HG03060 (cell line): Measurements from ENCODE around the gene ADAMTSL2.

Source experiments
- ATAC-seq: cut with Tn5 transposase; IDR thresholded peaks from one replicate; pipeline ENCODE4 v1.9.1; 2021; ENCODE audit warnings: low read depth, moderate number of reproducible peaks; ENCODE audit not compliant: unreplicated experiment

ADAMTSL2 gene

GRCh38 chr9:133600739-133601138, 66.2 kb downstream of the ADAMTSL2 start:
- no peak for ATAC-seq

- no peak for ATAC-seq
Observed at GRCh38 chr9:133601746-133602145, 67.2 kb downstream of the ADAMTSL2 start.

DNA sequence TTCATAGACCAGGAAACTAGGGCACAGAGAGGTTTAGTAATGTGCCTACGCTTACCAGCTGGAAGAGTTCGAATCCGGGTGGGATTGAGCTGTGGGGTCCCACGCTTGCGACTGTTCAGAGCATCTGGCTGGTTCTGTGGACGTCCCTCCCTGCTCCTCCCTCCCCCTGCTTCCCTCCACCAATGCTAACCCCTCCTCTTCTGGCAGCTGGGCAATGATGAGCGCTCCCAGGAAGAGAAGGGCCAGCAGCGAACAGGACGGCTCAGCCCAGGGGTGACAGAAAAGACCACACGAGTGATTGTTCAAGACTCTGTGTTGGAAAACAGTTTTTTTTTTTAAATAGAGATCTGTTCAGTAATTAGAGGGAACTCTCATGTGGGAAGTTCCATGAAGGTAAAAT, 67.8 kb downstream of the ADAMTSL2 start:
- ATAC-seq = no peak

GRCh38 chr9:133603135-133603927, 68.8 kb downstream of the ADAMTSL2 start:
- no peak for ATAC-seq

DNA sequence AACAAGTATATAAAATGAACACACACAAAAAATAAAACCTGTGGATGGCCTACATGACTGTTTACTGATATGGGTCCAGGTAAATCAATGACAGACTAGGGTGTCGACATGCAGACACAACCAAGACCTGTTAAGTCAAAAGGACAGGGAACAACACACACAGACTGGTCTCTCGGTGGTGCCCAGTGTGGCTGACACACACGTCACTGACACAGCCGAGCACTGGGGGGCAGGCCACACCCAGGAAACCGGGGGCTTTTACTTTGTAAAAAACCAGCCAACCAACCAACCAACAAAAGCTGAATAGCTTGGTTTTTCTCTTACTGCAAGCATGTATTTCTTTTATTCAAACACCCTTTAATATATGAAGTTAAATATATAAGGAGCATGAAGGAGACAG, 69.7 kb downstream of the ADAMTSL2 start:
- no peak for ATAC-seq

DNA sequence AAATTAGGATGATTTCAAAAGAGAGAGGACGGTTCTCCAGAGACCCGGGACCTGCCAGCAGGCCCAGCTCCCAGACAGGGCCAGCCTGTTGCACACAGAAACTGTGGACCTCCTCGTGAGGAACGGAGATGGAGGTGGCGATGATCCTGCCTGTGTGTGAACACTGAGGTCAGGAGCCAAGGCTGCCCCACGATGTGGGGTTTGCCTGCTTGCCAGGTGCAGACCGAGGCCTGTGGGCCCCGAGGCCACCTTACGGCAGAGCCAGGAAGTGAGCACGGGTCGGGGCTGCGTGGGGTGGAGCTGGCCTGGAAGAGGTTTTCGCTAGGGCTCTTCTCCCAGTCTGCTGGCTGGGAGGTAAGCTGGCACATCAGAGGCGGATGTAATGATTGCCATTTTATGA, 70.4 kb downstream of the ADAMTSL2 start:
- ATAC-seq = no peak

- ATAC-seq = no peak
Observed at GRCh38 chr9:133605446-133605845, 70.9 kb downstream of the ADAMTSL2 start.

DNA sequence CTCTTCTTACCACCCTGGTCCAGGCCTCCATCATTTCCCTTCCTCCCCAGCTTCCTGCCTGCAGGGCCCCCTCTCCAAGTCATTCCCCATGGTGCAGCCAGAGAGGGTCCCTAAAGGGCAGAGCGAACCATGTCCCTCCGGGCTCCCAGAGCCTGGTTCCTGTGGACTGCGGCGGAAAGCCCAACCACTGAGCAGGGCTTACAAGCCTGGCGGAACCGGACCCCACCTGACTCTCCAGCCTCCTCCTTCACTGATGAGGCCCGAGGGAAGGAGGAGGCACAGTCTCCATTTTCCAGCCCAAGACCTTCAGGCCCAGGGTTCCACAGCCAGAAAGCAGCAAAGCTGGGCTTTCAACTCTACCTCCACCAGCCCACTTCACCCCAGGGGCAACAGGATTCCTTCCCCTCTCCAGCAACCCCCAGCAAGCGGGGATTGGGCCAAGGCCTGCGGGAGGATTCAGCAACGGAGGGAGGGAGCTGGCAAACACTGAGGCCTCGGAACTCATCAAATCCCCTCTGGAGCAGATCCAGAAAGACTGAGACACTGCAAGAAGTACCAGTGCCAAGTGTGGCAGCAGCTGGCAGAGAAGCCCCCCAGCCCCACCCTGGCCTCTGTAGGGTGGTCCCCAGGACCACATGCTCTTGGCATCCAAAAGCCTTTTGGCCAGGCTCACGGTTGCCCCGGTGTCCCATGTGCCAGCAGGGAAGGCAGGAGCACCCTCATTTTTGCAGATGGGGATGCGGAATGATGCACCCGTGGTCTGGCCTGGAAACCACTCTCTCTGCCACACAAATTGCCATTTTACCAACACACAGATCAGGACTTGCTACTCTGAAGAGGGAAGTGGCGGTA, 71.6 kb downstream of the ADAMTSL2 start:
- no peak for ATAC-seq

DNA sequence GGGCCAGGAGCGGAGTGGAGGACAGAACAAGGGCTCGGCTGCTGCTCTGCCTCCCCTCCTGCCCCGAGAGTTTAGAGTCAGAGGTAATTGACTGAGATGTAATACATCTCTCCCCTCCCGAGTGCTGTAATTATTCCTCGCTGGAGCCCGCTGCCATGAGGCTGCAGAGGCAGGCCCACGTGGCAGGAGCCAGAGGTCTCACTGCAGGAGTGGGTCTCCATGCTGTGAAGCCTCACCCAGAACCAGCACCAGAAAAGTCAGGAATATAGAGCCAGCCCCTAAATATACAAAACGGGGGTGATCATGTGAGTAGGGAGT, 72.2 kb downstream of the ADAMTSL2 start:
- no peak for ATAC-seq

DNA sequence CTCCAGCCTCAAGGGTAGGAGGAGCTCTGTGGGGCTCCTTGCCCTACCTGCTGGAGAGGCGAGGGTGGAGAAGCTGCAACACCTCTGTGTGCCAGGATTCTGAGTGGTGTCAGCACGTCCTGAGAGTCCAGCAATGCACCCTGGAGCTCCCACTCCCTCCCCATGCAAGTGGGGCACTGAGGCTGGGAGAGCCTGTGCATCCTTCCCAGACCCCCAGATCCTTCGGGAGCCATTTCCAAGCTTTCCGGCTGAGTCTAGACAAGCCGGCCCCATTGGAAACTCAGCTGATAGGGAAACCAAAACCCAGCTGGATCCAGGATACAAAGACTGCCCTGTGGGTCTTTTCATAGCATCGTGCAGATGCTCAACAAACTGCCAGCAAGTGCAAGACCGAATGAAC, 72.9 kb downstream of the ADAMTSL2 start:
- ATAC-seq = no peak

DNA sequence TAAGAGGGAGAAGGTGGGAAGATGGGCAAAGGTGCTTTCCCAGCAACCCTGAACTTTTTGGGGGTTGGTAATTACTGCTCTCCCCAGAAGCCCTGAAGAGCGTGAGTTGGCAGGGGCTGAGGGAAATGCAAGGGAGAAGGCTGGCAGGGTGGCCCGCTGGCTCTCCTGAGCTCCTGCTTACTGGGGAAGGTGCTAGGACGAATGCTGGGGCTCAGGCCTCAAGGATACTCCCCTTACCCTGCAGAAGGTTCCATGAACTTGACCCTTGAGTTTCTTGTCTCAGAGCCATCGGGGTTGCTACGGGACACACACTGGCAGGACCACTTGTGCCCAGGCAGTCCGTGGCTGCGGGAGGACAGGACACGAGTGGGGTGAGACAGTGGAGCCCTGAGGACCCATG, 73.5 kb downstream of the ADAMTSL2 start:
- ATAC-seq = no peak

GRCh38 chr9:133608382-133608781, 73.9 kb downstream of the ADAMTSL2 start:
- ATAC-seq = no peak

DNA sequence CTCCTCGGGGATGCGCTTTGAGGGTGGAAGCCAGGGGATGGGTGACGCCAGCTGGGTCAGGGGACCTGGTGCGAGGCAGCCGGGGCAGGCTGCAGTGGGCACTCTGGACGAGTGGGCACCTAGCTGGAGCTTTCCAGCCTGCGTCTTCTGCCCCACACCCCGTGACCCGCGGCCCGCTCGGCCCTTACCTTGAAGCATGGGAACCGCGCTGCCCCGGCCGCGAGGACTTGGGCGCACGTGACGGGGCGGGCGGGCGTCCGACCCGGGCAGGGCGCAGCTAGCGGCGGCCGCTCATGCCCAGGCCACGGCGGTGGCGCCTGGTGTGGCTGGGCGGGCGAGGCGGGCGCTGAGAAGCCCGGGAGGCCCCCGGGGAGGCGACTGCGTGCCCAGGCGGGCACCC, 74.4 kb downstream of the ADAMTSL2 start:
- ATAC-seq = no peak

DNA sequence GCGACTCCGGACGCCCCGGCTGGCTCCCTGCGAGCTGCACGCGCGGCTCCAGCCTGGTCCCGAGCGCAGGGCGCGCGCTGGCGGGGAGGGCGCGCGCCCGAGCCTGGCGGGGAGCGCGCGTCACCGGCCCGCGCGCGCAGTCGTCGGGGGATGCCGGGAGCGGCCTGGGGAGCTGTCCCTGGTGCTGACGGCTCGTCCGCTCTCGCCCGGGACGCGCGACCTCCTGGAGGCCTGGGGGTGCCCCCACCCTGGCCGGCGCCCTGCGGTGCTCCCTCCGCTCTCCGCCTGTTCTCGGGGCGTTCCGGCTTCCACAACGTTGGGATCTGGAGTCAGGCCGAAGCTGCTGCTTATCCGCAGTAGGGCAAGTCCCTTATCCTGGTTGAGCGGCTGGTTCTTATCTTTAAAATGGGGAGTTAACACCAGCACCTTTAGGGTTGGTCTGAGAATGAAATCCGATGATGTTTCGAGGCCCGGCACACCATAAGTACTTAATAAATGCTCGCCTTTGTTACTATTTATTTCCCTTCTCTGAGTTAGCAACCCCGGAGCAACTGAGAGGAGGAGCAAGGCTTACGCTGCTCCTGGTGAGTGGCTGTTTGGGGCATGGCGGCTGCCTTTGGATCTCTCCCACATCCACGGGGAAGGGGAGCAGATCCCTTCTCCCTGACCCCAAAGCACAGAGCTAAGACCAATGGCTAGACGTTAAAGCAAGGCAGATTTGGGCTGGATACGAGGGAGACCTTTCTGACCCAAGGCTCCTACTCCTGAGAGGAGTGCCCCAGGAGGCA, 75.0 kb downstream of the ADAMTSL2 start, which contains the start of gene FAM163B:
Gene FAM163B, minus strand, starts transcription at position 79 of the 788 bp plus-strand sequence. CDS start 29,166 bp downstream, outside the sequence.
- ATAC-seq = no peak

GRCh38 chr9:133610845-133611244, 76.3 kb downstream of the ADAMTSL2 start:
- ATAC-seq = no peak

GRCh38 chr9:133612051-133612450, 77.5 kb downstream of the ADAMTSL2 start:
- no peak for ATAC-seq

DNA sequence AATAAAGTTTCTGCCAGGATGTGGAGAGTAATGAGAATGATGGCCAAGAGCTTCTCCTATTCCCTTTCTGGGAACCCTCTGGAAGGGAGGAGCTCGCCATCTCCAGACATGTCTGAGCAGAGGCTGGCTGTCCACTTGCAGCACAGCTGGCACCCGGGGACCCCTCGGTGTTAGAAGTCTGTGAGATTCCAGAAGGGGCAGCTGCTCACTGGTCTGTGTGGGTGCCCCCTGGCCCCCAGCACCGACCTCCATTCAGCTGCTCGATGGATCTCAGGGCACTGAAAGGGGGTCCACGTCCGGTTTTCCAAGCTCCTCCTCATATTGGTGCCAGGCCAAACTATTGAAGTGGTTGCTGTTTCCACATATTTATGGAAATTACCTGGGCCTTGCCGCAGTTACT, 78.3 kb downstream of the ADAMTSL2 start:
- no peak for ATAC-seq

- no peak for ATAC-seq
Observed at GRCh38 chr9:133613432-133613831, 78.9 kb downstream of the ADAMTSL2 start.

DNA sequence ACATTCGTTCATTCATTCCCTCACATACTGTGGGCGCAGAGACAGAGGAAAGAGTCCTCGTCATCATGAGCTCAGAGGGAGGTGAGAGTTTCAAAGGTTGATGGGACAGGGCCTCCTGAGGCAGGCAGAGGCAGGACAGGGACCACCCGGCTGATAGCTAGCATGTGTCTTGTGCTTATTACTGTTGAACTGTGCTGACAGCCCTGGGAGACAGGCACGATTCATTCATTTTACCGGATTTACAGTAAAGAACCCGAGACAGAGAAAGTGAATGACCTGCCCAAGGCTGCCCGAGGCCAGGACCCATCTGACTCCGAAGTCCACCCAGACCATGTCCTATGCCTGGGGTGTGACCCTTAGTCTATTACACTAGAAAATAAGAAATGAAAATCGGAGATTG, 79.6 kb downstream of the ADAMTSL2 start:
- no peak for ATAC-seq

GRCh38 chr9:133614678-133615077, 80.2 kb downstream of the ADAMTSL2 start:
- ATAC-seq = no peak

DNA sequence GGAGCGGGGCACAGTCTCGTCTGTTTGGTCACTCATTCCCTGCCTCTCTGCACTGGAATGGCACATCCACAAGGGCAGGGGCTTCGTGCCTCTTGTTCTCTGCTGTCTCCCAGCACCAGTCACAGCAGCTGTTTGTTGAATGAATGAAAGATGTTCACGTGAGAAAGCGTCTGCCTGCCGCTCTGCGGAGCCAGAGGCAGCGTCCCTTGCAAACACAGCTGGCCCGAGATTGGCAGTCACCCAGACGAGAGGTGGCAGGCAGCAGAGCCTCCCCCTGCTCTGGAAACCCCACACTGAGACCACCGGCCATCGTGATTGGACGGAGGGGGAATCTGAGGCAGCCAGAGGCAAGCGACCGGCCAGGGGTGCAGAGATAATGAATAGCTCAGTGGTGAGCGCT, 80.7 kb downstream of the ADAMTSL2 start:
- ATAC-seq = no peak
